HepG2 (cell line): ENCODE measurements around the gene PLVAP. TPM values are rescaled to one million over a fixed set of nuclear protein-coding genes. Genes with fewer than 3 reads are reported as not detected.

Experiments used
- DBP ChIP-seq: sonication (generic); formaldehyde crosslinking; IDR thresholded peaks from 2 replicates; pipeline ENCODE4 v1.4.0; 2020; ENCODE audit warnings: missing genetic modification reagents; ENCODE audit errors: not compliant biosample characterization
- EED ChIP-seq: sonication (generic); formaldehyde crosslinking; IDR thresholded peaks from 2 replicates; pipeline ENCODE4 v1.5.0; 2020; ENCODE audit warnings: mild to moderate bottlenecking, missing genetic modification reagents
- ELK4 ChIP-seq: sonication (generic); formaldehyde crosslinking; IDR thresholded peaks from 2 replicates; pipeline ENCODE4 v1.9.0; 2021; ENCODE audit warnings: missing genetic modification reagents, borderline replicate concordance
- EP300 ChIP-seq, 3 experiments: sonication (generic) in 1 of 3; formaldehyde crosslinking in 1 of 3; IDR thresholded peaks; 2 replicates each; pipeline versions ENCODE4 v1.5.1 to v1.6.1; 2011 to 2020; ENCODE audit warnings: low read depth in 2 of 3, low read length in 2 of 3, borderline replicate concordance in 1 of 3, improper control_type of control experiment in 1 of 3, mild to moderate bottlenecking in 1 of 3, missing genetic modification reagents in 1 of 3, moderate library complexity in 1 of 3
- HMG20B ChIP-seq: conservative IDR thresholded peaks from 2 replicates; pipeline ENCODE4 v1.6.1; 2016; ENCODE audit warnings: missing genetic modification reagents, missing compliant biosample characterization
- JUND ChIP-seq: sonication (generic); formaldehyde crosslinking; IDR thresholded peaks from 2 replicates; pipeline ENCODE4 v1.8.0; 2022; ENCODE audit warnings: mild to moderate bottlenecking, missing genetic modification reagents
- MAFG ChIP-seq: sonication (generic); formaldehyde crosslinking; IDR thresholded peaks from 2 replicates; pipeline ENCODE4 v1.5.1; 2020; ENCODE audit warnings: mild to moderate bottlenecking, missing genetic modification reagents
- MTA3 ChIP-seq: sonication (generic); formaldehyde crosslinking; IDR thresholded peaks from 2 replicates; pipeline ENCODE4 v1.4.0; 2020; ENCODE audit warnings: missing genetic modification reagents
- MYNN ChIP-seq: sonication (generic); formaldehyde crosslinking; IDR thresholded peaks from 2 replicates; pipeline ENCODE4 v1.4.0; 2020; ENCODE audit warnings: mild to moderate bottlenecking, low read depth, missing genetic modification reagents
- NCOR1 ChIP-seq: fragments of 200-600 bp; sonication (generic); IDR thresholded peaks from 2 replicates; pipeline ENCODE4 v1.7.0; 2017; ENCODE audit warnings: antibody characterized with exemption, low read length, borderline replicate concordance
- NFE2 ChIP-seq: sonication (generic); formaldehyde crosslinking; IDR thresholded peaks from 2 replicates; pipeline ENCODE4 v1.4.0; 2020; ENCODE audit warnings: missing genetic modification reagents
- PHB2 ChIP-seq: fragments of 450-650 bp; IDR thresholded peaks from 2 replicates; pipeline ENCODE4 v1.6.1; 2018; ENCODE audit not compliant: partially characterized antibody
- PLSCR1 ChIP-seq: sonication (generic); formaldehyde crosslinking; IDR thresholded peaks from 2 replicates; pipeline ENCODE4 v1.5.0; 2020; ENCODE audit warnings: missing genetic modification reagents, mild to moderate bottlenecking, borderline replicate concordance
- PPARG ChIP-seq: conservative IDR thresholded peaks from 2 replicates; pipeline ENCODE4 v1.6.1; 2016; ENCODE audit warnings: missing biosample characterization, missing genetic modification reagents
- SRSF9 ChIP-seq: fragments of 200-400 bp; formaldehyde crosslinking; IDR thresholded peaks from 2 replicates; pipeline ENCODE4 v1.6.1; 2018; ENCODE audit warnings: borderline replicate concordance, mild to moderate bottlenecking, low read depth, low read length; ENCODE audit not compliant: insufficient read depth, poor library complexity, severe bottlenecking
- TAF1 ChIP-seq: sonication (generic); formaldehyde crosslinking; IDR thresholded peaks from 2 replicates; pipeline ENCODE4 v1.4.0; 2020; ENCODE audit warnings: missing genetic modification reagents
- TGIF2 ChIP-seq: IDR thresholded peaks from 2 replicates; pipeline ENCODE4 v1.6.1; 2016; ENCODE audit warnings: control low read depth, missing compliant biosample characterization
- TIGD3 ChIP-seq: sonication (generic); formaldehyde crosslinking; IDR thresholded peaks from 2 replicates; pipeline ENCODE4 v1.5.1; 2020; ENCODE audit warnings: mild to moderate bottlenecking, missing genetic modification reagents, borderline replicate concordance
- ZMYM2 ChIP-seq: sonication (generic); formaldehyde crosslinking; IDR thresholded peaks from 2 replicates; pipeline ENCODE4 v1.8.0; 2022; ENCODE audit warnings: mild to moderate bottlenecking, missing genetic modification reagents
- ZNF282 ChIP-seq: fragments of 450-650 bp; IDR thresholded peaks from 2 replicates; pipeline ENCODE4 v1.6.1; 2018; ENCODE audit not compliant: partially characterized antibody
- ZNF333 ChIP-seq: sonication (generic); formaldehyde crosslinking; IDR thresholded peaks from 2 replicates; pipeline ENCODE4 v1.4.0; 2020; ENCODE audit warnings: mild to moderate bottlenecking, missing genetic modification reagents, borderline replicate concordance
- ZNF350 ChIP-seq: sonication (generic); formaldehyde crosslinking; IDR thresholded peaks from 2 replicates; pipeline ENCODE4 v1.4.0; 2020; ENCODE audit warnings: mild to moderate bottlenecking, low read depth, missing genetic modification reagents, borderline replicate concordance
- ZNF530 ChIP-seq: sonication (generic); formaldehyde crosslinking; IDR thresholded peaks from 2 replicates; pipeline ENCODE4 v1.5.0; 2020; ENCODE audit warnings: low read depth, mild to moderate bottlenecking, missing genetic modification reagents
- ZNF7 ChIP-seq: IDR thresholded peaks from 2 replicates; pipeline ENCODE4 v1.6.1; 2016; ENCODE audit warnings: missing biosample characterization, missing genetic modification reagents
- ZNF749 ChIP-seq: sonication (generic); formaldehyde crosslinking; IDR thresholded peaks from 2 replicates; pipeline ENCODE4 v1.8.0; 2022; ENCODE audit warnings: mild to moderate bottlenecking, missing genetic modification reagents, moderate library complexity, borderline replicate concordance
- polyA plus RNA-seq, 8 experiments: library from polyadenylated mRNA; depleted of rRNA in 3 of 8; stranded (reverse) in 7 of 8; unstranded in 1 of 8; fragments of >200 nt; fragmentation: Illumina TruSeq in 4 of 8; extraction: Trizol in 4 of 8; gene quantifications; 2 replicates each; pipeline versions ENCODE4 v1.2.1 to v1.2.3, GENCODE V29; 2011 to 2016; ENCODE audit warnings: low read depth in 4 of 8, missing spikeins in 1 of 8, mixed read lengths in 1 of 8; ENCODE audit not compliant: insufficient read depth in 1 of 8
- total RNA-seq, 5 experiments: library from RNA; depleted of rRNA; stranded (reverse); fragments of >200 nt; fragmentation: Illumina TruSeq; extraction: Trizol; gene quantifications; 2 replicates each; pipeline ENCODE4 v1.2.3, GENCODE V29; 2016; ENCODE audit warnings: low read depth in 1 of 5

The PLVAP gene
- total and polyA plus RNA-seq, 2 of the 13 experiments (the other 11 are each of a cell fraction or from before 2014, with no cell fraction given): 0.26 TPM; not detected in 1

GRCh38 chr19:17390665-17391370 is 13.7 kb upstream of the PLVAP start (continued):
- TF ChIP-seq ELK4 (CRISPR knock-in tag) (no peak), ZNF7 (CRISPR knock-in tag) (no peak), MYNN (CRISPR knock-in tag) (no peak), ZNF333 (CRISPR knock-in tag) (no peak), TIGD3 (CRISPR knock-in tag) (no peak), MAFG (CRISPR knock-in tag) (no peak), TGIF2 (0 out of 2 replicates have a peak, but pooled peaks have one; percentile 5), SRSF9 (no peak), ZNF350 (no peak), PHB2 (no peak), PPARG (CRISPR knock-in tag) (no peak), MTA3 (no peak), ZMYM2 (CRISPR knock-in tag) (no peak), EP300 (IDR thresholded peaks at IDR 0.05; ENCODE audit: low read depth in 2 of 2, low read length in 2 of 2) (no peak), EP300 (CRISPR knock-in tag; IDR thresholded peaks at IDR 0.05; ENCODE audit: borderline replicate concordance) (no peak), DBP (CRISPR knock-in tag) (no peak), ZNF282 (no peak), JUND (no peak), HMG20B (no peak), EED (no peak), NCOR1 (no peak), ZNF749 (CRISPR knock-in tag) (no peak), PLSCR1 (CRISPR knock-in tag) (no peak), TAF1 (0 out of 2 replicates have a peak, but pooled peaks have one; percentile 13), NFE2 (CRISPR knock-in tag) (no peak), ZNF530 (no peak)
